Fibroblast of lung (primary cell): ENCODE results near the gene NUDT3.

Experiments
- EZH2 ChIP-seq: IDR thresholded peaks from 2 replicates; pipeline ENCODE4 v1.5.1; 2012; ENCODE audit warnings: low read length, control low read depth, mild to moderate bottlenecking; ENCODE audit errors: missing control alignments
- TF ChIP-seq, protein P1 (sequence below), 2 donors: IDR thresholded peaks in 1 of 2; conservative IDR thresholded peaks in 1 of 2; 1 replicate in 1 of 2; 2 replicates in 1 of 2; pipeline ENCODE4 v1.5.1; 2011 to 2012; ENCODE audit warnings: low read length in 2 of 2, control low read depth in 1 of 2, inconsistent platforms in 1 of 2, low read depth in 1 of 2, mild to moderate bottlenecking in 1 of 2

- TF ChIP-seq, protein P1, sequence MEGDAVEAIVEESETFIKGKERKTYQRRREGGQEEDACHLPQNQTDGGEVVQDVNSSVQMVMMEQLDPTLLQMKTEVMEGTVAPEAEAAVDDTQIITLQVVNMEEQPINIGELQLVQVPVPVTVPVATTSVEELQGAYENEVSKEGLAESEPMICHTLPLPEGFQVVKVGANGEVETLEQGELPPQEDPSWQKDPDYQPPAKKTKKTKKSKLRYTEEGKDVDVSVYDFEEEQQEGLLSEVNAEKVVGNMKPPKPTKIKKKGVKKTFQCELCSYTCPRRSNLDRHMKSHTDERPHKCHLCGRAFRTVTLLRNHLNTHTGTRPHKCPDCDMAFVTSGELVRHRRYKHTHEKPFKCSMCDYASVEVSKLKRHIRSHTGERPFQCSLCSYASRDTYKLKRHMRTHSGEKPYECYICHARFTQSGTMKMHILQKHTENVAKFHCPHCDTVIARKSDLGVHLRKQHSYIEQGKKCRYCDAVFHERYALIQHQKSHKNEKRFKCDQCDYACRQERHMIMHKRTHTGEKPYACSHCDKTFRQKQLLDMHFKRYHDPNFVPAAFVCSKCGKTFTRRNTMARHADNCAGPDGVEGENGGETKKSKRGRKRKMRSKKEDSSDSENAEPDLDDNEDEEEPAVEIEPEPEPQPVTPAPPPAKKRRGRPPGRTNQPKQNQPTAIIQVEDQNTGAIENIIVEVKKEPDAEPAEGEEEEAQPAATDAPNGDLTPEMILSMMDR (conservative IDR thresholded peaks at IDR 0.05 in 1 of 2, IDR thresholded peaks at IDR 0.05 in 1 of 2; ENCODE audit: low read depth in 1 of 2, low read length in 2 of 2): no peak
- no peak for TF ChIP-seq EZH2
Observed at GRCh38 chr6:34234667-34235306, 157.7 kb downstream of the NUDT3 start.
